Measurements from ENCODE around the gene PTTG1IP2.

The PTTG1IP2 gene

DNA sequence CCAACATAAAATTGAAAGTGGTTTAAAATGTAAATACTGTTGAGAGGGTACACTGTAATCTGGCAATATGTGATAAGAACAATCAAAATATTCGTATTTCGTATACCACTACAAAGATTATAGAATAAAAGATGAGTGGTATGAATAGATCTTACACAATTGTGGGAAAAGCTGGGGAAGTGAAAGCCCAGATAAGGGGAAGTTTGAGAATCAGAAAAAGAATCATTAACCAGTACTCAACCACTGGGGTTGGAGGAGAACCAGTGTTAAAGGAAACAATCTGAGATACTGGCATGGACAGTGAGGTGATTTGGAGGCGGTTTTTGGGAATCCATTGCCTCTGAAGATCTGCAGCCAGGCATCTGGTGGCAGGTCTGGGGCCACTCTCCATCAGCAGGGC, 67.0 kb downstream of the PTTG1IP2 start:
- no peak overlapping the region for H3K27ac ChIP-seq (ENCODE audit: extremely low read depth, low read depth, low read length)
- H3K4me3 ChIP-seq (ENCODE audit: low read depth, low read length), result no peak overlapping the region
- ChIA-PET CTCF (no interaction called here), POLR2A (no interaction called here)
- TF ChIP-seq AEBP2 (tag by site-specific recombination; IDR thresholded peaks at IDR 0.05; ENCODE audit: borderline replicate concordance), result no peak
- TF ChIP-seq ZNF292 (tag by site-specific recombination; IDR thresholded peaks at IDR 0.05; ENCODE audit: borderline replicate concordance, low read depth), result no peak
- no peak for TF ChIP-seq BCL11B (tag by site-specific recombination; IDR thresholded peaks at IDR 0.05; ENCODE audit: low read depth)
- no peak for TF ChIP-seq ZNF211 (tag by site-specific recombination; IDR thresholded peaks at IDR 0.05; ENCODE audit: low read depth)
- TF ChIP-seq ZNF791 (tag by site-specific recombination; IDR thresholded peaks at IDR 0.05), result no peak
- H3K36me3 ChIP-seq (ENCODE audit: control insufficient read depth in 2 of 2, insufficient read depth in 1 of 2, low read length in 2 of 2), result no peaks in the 10 kb centered on the region
- H3K4me1 ChIP-seq (ENCODE audit: control insufficient read depth, insufficient read depth, low read length), result no peaks in the 10 kb centered on the region
- no peaks in the 10 kb centered on the region for H3K9me3 ChIP-seq (ENCODE audit: control insufficient read depth, insufficient read depth, low read depth, low read length)

- ChIA-PET POLR2A (no interaction called here), CTCF (interaction anchor here (0.5 to 1.8 kb wide), 3 partner anchors 11 to 83 kb away, joined by 3 to 11 read pairs (median 5); no protein-coding TSS in a partner anchor)
- H3K36me3 ChIP-seq (ENCODE audit: control insufficient read depth in 2 of 2, insufficient read depth in 1 of 2, low read length in 2 of 2), result no peaks in the 10 kb centered on the region
Measured at GRCh38 chr7:90538405-90538804, 69.0 kb downstream of the PTTG1IP2 start.

More at GRCh38 chr7:90538405-90538804, 69.0 kb downstream of the PTTG1IP2 start:
- no peaks in the 10 kb centered on the region for H3K9me3 ChIP-seq (ENCODE audit: control insufficient read depth, insufficient read depth, low read depth, low read length)
- no peak overlapping the region for H3K27ac ChIP-seq (ENCODE audit: extremely low read depth, low read depth, low read length)
- no peaks in the 10 kb centered on the region for H3K4me1 ChIP-seq (ENCODE audit: control insufficient read depth, insufficient read depth, low read length)
- no peak overlapping the region for H3K4me3 ChIP-seq (ENCODE audit: low read depth, low read length)
- TF ChIP-seq, protein P1, sequence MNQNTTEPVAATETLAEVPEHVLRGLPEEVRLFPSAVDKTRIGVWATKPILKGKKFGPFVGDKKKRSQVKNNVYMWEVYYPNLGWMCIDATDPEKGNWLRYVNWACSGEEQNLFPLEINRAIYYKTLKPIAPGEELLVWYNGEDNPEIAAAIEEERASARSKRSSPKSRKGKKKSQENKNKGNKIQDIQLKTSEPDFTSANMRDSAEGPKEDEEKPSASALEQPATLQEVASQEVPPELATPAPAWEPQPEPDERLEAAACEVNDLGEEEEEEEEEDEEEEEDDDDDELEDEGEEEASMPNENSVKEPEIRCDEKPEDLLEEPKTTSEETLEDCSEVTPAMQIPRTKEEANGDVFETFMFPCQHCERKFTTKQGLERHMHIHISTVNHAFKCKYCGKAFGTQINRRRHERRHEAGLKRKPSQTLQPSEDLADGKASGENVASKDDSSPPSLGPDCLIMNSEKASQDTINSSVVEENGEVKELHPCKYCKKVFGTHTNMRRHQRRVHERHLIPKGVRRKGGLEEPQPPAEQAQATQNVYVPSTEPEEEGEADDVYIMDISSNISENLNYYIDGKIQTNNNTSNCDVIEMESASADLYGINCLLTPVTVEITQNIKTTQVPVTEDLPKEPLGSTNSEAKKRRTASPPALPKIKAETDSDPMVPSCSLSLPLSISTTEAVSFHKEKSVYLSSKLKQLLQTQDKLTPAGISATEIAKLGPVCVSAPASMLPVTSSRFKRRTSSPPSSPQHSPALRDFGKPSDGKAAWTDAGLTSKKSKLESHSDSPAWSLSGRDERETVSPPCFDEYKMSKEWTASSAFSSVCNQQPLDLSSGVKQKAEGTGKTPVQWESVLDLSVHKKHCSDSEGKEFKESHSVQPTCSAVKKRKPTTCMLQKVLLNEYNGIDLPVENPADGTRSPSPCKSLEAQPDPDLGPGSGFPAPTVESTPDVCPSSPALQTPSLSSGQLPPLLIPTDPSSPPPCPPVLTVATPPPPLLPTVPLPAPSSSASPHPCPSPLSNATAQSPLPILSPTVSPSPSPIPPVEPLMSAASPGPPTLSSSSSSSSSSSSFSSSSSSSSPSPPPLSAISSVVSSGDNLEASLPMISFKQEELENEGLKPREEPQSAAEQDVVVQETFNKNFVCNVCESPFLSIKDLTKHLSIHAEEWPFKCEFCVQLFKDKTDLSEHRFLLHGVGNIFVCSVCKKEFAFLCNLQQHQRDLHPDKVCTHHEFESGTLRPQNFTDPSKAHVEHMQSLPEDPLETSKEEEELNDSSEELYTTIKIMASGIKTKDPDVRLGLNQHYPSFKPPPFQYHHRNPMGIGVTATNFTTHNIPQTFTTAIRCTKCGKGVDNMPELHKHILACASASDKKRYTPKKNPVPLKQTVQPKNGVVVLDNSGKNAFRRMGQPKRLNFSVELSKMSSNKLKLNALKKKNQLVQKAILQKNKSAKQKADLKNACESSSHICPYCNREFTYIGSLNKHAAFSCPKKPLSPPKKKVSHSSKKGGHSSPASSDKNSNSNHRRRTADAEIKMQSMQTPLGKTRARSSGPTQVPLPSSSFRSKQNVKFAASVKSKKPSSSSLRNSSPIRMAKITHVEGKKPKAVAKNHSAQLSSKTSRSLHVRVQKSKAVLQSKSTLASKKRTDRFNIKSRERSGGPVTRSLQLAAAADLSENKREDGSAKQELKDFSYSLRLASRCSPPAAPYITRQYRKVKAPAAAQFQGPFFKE (tag by site-specific recombination; IDR thresholded peaks at IDR 0.05; ENCODE audit: borderline replicate concordance), result no peak
- TF ChIP-seq ZNF404 (tag by site-specific recombination; IDR thresholded peaks at IDR 0.05), result no peak
- TF ChIP-seq ZNF19 (tag by site-specific recombination; IDR thresholded peaks at IDR 0.05; ENCODE audit: low read depth), result no peak
- no peak for TF ChIP-seq KLF10 (tag by site-specific recombination; IDR thresholded peaks at IDR 0.05)
- TF ChIP-seq ZNF184 (tag by site-specific recombination; IDR thresholded peaks at IDR 0.05), result no peak
- TF ChIP-seq PATZ1 (tag by site-specific recombination; IDR thresholded peaks at IDR 0.05), result no peak
- TF ChIP-seq GLIS1 (tag by site-specific recombination; IDR thresholded peaks at IDR 0.05), result no peak
- TF ChIP-seq PBX3 (CRISPR knock-in tag; IDR thresholded peaks at IDR 0.05), result no peak
- no peak for TF ChIP-seq ZNF544 (tag by site-specific recombination; IDR thresholded peaks at IDR 0.05)
- TF ChIP-seq ZNF274 (IDR thresholded peaks at IDR 0.05; ENCODE audit: low read length), result no peak
- TF ChIP-seq ZNF274 (tag by site-specific recombination; IDR thresholded peaks at IDR 0.05; ENCODE audit: borderline replicate concordance), result no peak
- TF ChIP-seq HOXA7 (CRISPR knock-in tag; IDR thresholded peaks at IDR 0.05; ENCODE audit: borderline replicate concordance), result no peak
- no peak for TF ChIP-seq ZNF341 (tag by site-specific recombination; IDR thresholded peaks at IDR 0.05; ENCODE audit: low read depth)
- TF ChIP-seq ZNF548 (tag by site-specific recombination; IDR thresholded peaks at IDR 0.05), result no peak

Data from HEK293 (cell line).